Adrenal gland (tissue), 5 donors: ENCODE results near the gene PAEP.

ENCODE experiments used
- POLR2A ChIP-seq, 2 donors: fragments of 450-650 bp; IDR thresholded peaks; one replicate each; pipeline ENCODE4 v1.6.1; 2017; ENCODE audit warnings: antibody characterized with exemption in 2 of 2, mild to moderate bottlenecking in 2 of 2, moderate library complexity in 1 of 2
- TF ChIP-seq, protein P1 (sequence below), 6 experiments: fragments of 450-650 bp in 4 of 6; fragments of 200-600 bp in 2 of 6; sonication (generic) in 1 of 6; IDR thresholded peaks; 1 replicate in 5 of 6; 2 replicates in 1 of 6; pipeline versions ENCODE4 v1.5.1 to v1.8.0; 2016 to 2021; ENCODE audit warnings: antibody characterized with exemption in 6 of 6, mild to moderate bottlenecking in 2 of 6, moderate library complexity in 1 of 6
- donor health status: DM: no; HTN: no; CAD: no.

DNA sequence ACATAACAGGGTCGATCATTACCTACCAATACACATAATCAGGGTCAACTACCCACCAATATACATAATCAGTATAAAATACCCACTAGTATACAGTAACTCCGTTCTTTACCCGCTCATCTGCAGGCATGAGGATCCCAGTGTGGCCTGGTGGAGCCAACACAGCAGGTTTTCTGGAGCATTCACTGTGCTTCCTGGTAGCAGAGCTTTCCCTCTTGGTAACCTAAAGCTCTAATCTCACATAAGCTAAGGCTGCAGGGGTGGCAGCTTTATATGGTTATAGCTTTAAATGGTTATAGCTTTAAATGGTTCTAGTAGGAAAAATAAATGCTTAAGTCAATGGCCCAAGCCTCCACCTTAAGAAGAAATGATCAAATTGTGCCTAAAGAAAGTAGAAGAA lies 28.4 kb upstream of the PAEP start:
- TF ChIP-seq, protein P1, sequence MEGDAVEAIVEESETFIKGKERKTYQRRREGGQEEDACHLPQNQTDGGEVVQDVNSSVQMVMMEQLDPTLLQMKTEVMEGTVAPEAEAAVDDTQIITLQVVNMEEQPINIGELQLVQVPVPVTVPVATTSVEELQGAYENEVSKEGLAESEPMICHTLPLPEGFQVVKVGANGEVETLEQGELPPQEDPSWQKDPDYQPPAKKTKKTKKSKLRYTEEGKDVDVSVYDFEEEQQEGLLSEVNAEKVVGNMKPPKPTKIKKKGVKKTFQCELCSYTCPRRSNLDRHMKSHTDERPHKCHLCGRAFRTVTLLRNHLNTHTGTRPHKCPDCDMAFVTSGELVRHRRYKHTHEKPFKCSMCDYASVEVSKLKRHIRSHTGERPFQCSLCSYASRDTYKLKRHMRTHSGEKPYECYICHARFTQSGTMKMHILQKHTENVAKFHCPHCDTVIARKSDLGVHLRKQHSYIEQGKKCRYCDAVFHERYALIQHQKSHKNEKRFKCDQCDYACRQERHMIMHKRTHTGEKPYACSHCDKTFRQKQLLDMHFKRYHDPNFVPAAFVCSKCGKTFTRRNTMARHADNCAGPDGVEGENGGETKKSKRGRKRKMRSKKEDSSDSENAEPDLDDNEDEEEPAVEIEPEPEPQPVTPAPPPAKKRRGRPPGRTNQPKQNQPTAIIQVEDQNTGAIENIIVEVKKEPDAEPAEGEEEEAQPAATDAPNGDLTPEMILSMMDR (IDR thresholded peaks at IDR 0.05), result no peak
- TF ChIP-seq POLR2A (IDR thresholded peaks at IDR 0.05), result no peak
